ENCODE results near the gene PLS3.

DNA sequence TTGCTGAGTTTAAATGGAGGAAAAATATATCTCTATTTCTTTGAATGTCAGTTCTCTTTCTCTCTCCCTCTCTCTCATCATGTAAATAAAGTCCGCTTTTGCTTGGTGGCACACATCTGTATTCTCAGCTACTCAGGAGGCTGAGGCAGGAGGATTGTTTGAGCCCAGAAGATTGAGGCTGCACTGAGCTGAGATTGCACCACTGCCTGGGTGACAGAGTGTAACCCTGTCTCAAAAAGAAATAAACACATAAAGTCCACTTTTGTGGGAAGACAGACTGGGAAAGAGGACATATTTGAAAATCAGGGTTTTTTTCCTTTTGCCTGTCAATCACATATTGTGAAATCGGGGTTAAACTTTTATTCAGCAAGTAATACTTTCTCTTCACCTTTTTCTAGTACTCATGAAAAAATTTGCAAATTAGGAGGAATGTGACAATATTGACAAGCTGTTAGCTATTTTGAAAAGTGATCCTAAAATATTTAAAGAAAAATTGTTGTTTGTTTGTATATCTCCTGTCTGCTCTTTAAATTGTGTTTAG, 42.6 kb downstream of the PLS3 start:
- TF ChIP-seq, protein P1, sequence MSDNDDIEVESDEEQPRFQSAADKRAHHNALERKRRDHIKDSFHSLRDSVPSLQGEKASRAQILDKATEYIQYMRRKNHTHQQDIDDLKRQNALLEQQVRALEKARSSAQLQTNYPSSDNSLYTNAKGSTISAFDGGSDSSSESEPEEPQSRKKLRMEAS (IDR thresholded peaks at IDR 0.05), result no peak
- TF ChIP-seq EP300 (IDR thresholded peaks at IDR 0.05; ENCODE audit: borderline replicate concordance), result no peak
- TF ChIP-seq TAF1 (IDR thresholded peaks at IDR 0.05; ENCODE audit: low read depth), result no peak
- TF ChIP-seq TCF12 (IDR thresholded peaks at IDR 0.05; ENCODE audit: low read depth), result no peak
- no peak for TF ChIP-seq CREB1 (IDR thresholded peaks at IDR 0.05; ENCODE audit: low read depth)
- TF ChIP-seq NFIC (IDR thresholded peaks at IDR 0.05), result no peak
- TF ChIP-seq, protein P2, sequence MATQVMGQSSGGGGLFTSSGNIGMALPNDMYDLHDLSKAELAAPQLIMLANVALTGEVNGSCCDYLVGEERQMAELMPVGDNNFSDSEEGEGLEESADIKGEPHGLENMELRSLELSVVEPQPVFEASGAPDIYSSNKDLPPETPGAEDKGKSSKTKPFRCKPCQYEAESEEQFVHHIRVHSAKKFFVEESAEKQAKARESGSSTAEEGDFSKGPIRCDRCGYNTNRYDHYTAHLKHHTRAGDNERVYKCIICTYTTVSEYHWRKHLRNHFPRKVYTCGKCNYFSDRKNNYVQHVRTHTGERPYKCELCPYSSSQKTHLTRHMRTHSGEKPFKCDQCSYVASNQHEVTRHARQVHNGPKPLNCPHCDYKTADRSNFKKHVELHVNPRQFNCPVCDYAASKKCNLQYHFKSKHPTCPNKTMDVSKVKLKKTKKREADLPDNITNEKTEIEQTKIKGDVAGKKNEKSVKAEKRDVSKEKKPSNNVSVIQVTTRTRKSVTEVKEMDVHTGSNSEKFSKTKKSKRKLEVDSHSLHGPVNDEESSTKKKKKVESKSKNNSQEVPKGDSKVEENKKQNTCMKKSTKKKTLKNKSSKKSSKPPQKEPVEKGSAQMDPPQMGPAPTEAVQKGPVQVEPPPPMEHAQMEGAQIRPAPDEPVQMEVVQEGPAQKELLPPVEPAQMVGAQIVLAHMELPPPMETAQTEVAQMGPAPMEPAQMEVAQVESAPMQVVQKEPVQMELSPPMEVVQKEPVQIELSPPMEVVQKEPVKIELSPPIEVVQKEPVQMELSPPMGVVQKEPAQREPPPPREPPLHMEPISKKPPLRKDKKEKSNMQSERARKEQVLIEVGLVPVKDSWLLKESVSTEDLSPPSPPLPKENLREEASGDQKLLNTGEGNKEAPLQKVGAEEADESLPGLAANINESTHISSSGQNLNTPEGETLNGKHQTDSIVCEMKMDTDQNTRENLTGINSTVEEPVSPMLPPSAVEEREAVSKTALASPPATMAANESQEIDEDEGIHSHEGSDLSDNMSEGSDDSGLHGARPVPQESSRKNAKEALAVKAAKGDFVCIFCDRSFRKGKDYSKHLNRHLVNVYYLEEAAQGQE (IDR thresholded peaks at IDR 0.05; ENCODE audit: low read depth), result no peak
